Hepatocyte (in vitro differentiated cells): Measurements from ENCODE around the gene PRKRA. TPM values are rescaled to one million over a fixed set of nuclear protein-coding genes. Genes with fewer than 3 reads are reported as not detected.

Experiments
- DNase-seq: peaks from one replicate; pipeline ENCODE4 v3.0.0-alpha.2; 2016; ENCODE audit warnings: low spot score
- H2AFZ ChIP-seq: fragments of 200-600 bp; sonication (generic); 2 replicates; pipeline ENCODE4 v1.6.0; 2016; ENCODE audit warnings: antibody characterized with exemption, mild to moderate bottlenecking
- H3K27ac ChIP-seq: fragments of 200-600 bp; sonication (generic); 2 replicates; pipeline ENCODE4 v1.5.1; 2016; ENCODE audit warnings: mild to moderate bottlenecking
- H3K27me3 ChIP-seq: fragments of 200-600 bp; sonication (generic); 2 replicates; pipeline ENCODE4 v1.6.1; 2016
- H3K36me3 ChIP-seq: fragments of 200-600 bp; sonication (generic); replicated peaks from 2 replicates; pipeline ENCODE4 v1.5.1; 2016; ENCODE audit warnings: low read depth; ENCODE audit not compliant: insufficient read depth
- H3K4me1 ChIP-seq: fragments of 200-600 bp; sonication (generic); 2 replicates; pipeline ENCODE4 v1.5.1; 2016; ENCODE audit warnings: mild to moderate bottlenecking, moderate library complexity; ENCODE audit not compliant: insufficient read depth
- H3K4me2 ChIP-seq: fragments of 200-600 bp; sonication (generic); 2 replicates; pipeline ENCODE4 v1.6.0; 2016
- H3K4me3 ChIP-seq: fragments of 200-600 bp; sonication (generic); 2 replicates; pipeline ENCODE4 v1.5.1; 2016; ENCODE audit warnings: mild to moderate bottlenecking
- H3K79me2 ChIP-seq: fragments of 200-600 bp; sonication (generic); 2 replicates; pipeline ENCODE4 v1.6.0; 2017; ENCODE audit warnings: mild to moderate bottlenecking
- H3K9me2 ChIP-seq: fragments of 200-600 bp; sonication (generic); replicated peaks from 2 replicates; pipeline ENCODE4 v1.6.0; 2017; ENCODE audit warnings: mild to moderate bottlenecking; ENCODE audit not compliant: insufficient read depth
- H3K9me3 ChIP-seq: fragments of 200-600 bp; sonication (generic); 2 replicates; pipeline ENCODE4 v1.5.1; 2016; ENCODE audit warnings: low read depth, mild to moderate bottlenecking
- H4K20me1 ChIP-seq: fragments of 200-600 bp; sonication (generic); 2 replicates; pipeline ENCODE4 v1.6.0; 2016; ENCODE audit warnings: mild to moderate bottlenecking; ENCODE audit not compliant: insufficient read depth, poor library complexity, severe bottlenecking
- EZH2 ChIP-seq: fragments of 200-600 bp; sonication (generic); IDR thresholded peaks from 2 replicates; pipeline ENCODE4 v1.6.1; 2016; ENCODE audit warnings: antibody characterized with exemption, mild to moderate bottlenecking, borderline replicate concordance
- EZH2phosphoT487 ChIP-seq: fragments of 200-600 bp; sonication (generic); IDR thresholded peaks from one replicate; pipeline ENCODE4 v1.6.1; 2018; ENCODE audit warnings: antibody characterized with exemption, mild to moderate bottlenecking, low read depth, moderate library complexity; ENCODE audit not compliant: unreplicated experiment, severe bottlenecking
- WGBS: methylation state at CpG from one replicate; pipeline ENCODE4 v1.1.6; 2016; ENCODE audit warnings: low lambda C conversion rate; ENCODE audit errors: missing lambda C conversion rate; 5-methylcytosine and 5-hydroxymethylcytosine counted together
- polyA plus RNA-seq: library from polyadenylated mRNA; unstranded; fragments of >200 nt; fragmentation: Nextera tagmentation; extraction: Ambion mirVana; gene quantifications from 2 replicates; pipeline ENCODE4 v1.2.1, GENCODE V29; 2016
- total RNA-seq: library from RNA; depleted of rRNA; stranded (reverse); fragments of >200 nt; gene quantifications from 2 replicates; pipeline ENCODE4 v1.2.3, GENCODE V29; 2014
- TF ChIP-seq, protein P1 (sequence below): fragments of 200-600 bp; sonication (generic); IDR thresholded peaks from 2 replicates; pipeline ENCODE4 v1.5.1; 2016; ENCODE audit warnings: antibody characterized with exemption, mild to moderate bottlenecking; ENCODE audit not compliant: poor library complexity

The PRKRA gene
- total and polyA plus RNA-seq, 2 experiments from 2014 or later, result 33.4 to 53.0 TPM

- no peak for DNase-seq
- no peak for TF ChIP-seq EZH2phosphoT487
- TF ChIP-seq, protein P1, sequence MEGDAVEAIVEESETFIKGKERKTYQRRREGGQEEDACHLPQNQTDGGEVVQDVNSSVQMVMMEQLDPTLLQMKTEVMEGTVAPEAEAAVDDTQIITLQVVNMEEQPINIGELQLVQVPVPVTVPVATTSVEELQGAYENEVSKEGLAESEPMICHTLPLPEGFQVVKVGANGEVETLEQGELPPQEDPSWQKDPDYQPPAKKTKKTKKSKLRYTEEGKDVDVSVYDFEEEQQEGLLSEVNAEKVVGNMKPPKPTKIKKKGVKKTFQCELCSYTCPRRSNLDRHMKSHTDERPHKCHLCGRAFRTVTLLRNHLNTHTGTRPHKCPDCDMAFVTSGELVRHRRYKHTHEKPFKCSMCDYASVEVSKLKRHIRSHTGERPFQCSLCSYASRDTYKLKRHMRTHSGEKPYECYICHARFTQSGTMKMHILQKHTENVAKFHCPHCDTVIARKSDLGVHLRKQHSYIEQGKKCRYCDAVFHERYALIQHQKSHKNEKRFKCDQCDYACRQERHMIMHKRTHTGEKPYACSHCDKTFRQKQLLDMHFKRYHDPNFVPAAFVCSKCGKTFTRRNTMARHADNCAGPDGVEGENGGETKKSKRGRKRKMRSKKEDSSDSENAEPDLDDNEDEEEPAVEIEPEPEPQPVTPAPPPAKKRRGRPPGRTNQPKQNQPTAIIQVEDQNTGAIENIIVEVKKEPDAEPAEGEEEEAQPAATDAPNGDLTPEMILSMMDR, result no peak
- no peak for TF ChIP-seq EZH2
- H3K79me2 ChIP-seq, result no peaks in the 10 kb centered on the region
- no peaks in the 10 kb centered on the region for H3K9me2 ChIP-seq
- H2AFZ ChIP-seq, result no peak overlapping the region
- no peaks in the 10 kb centered on the region for H3K36me3 ChIP-seq
- no peak overlapping the region for H3K4me3 ChIP-seq
- no peaks in the 10 kb centered on the region for H3K4me1 ChIP-seq
- no peaks in the 10 kb centered on the region for H4K20me1 ChIP-seq
- no peaks in the 10 kb centered on the region for H3K9me3 ChIP-seq
- H3K27ac ChIP-seq, result no peak overlapping the region
- no peak overlapping the region for H3K4me2 ChIP-seq
- H3K27me3 ChIP-seq, result no peaks in the 10 kb centered on the region
- 81% methylated on average over 1 of the region's 1 CpG for WGBS
These were observed 63.9 kb downstream of the PRKRA start for GRCh38 chr2:178386986-178387597.

DNA sequence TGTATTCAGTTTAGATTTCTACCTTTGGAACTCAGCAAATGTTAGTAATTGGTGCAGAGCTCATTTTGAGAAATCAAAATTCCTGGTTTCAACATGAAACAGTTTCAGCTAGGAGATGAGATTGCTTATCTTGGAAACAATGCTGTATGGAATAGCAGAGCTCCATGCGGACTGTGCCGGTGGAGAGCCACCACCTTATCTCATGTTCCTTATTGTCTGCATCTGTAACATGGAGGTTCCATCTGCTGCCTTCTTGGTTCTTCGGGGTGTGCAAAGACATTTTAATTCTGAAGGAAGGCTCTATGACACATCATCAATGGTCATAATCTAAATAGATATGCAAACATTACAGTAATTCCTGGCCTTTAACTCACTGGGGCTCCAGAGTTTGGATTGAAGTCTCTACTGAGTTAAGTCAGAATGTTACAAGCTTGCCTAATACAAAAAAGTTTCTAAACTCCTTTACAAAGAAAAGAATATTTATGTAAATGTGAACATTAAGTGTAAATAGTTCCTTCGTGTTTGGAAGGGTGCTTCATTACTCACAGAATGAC is 65.3 kb downstream of the PRKRA start:
- no peak for DNase-seq
- no peaks in the 10 kb centered on the region for H3K9me2 ChIP-seq
- H3K27ac ChIP-seq, result no peak overlapping the region
- WGBS, result 63% methylated on average over 4 of the region's 4 CpGs
- no peaks in the 10 kb centered on the region for H3K4me1 ChIP-seq
- no peaks in the 10 kb centered on the region for H4K20me1 ChIP-seq
- no peaks in the 10 kb centered on the region for H3K36me3 ChIP-seq
- no peak overlapping the region for H3K4me3 ChIP-seq
- H3K4me2 ChIP-seq, result no peak overlapping the region
- no peak overlapping the region for H2AFZ ChIP-seq
- H3K27me3 ChIP-seq, result no peaks in the 10 kb centered on the region
- TF ChIP-seq EZH2 (no peak), EZH2phosphoT487 (no peak)
- TF ChIP-seq, protein P1, result no peak
- H3K79me2 ChIP-seq, result no peaks in the 10 kb centered on the region
- no peaks in the 10 kb centered on the region for H3K9me3 ChIP-seq

GRCh38 chr2:178383718-178384117 is 67.3 kb downstream of the PRKRA start:
- no peaks in the 10 kb centered on the region for H3K4me1 ChIP-seq
- DNase-seq, result no peak
- H4K20me1 ChIP-seq, result no peaks in the 10 kb centered on the region
- H3K9me3 ChIP-seq, result no peaks in the 10 kb centered on the region
- no peaks in the 10 kb centered on the region for H3K27me3 ChIP-seq
- H3K4me2 ChIP-seq, result no peak overlapping the region
- no peaks in the 10 kb centered on the region for H3K9me2 ChIP-seq
- no peak overlapping the region for H2AFZ ChIP-seq
- 90% methylated on average over 5 of the region's 5 CpGs for WGBS
- H3K27ac ChIP-seq, result no peak overlapping the region
- no peak overlapping the region for H3K4me3 ChIP-seq
- no peaks in the 10 kb centered on the region for H3K79me2 ChIP-seq
- TF ChIP-seq EZH2phosphoT487 (no peak), EZH2 (no peak)
- TF ChIP-seq, protein P1, result no peak
- H3K36me3 ChIP-seq, result no peaks in the 10 kb centered on the region

Other genes starting within 250 kb of the PRKRA start
- gene PJVK, start 203 bp upstream of the PRKRA start, total RNA-seq, result 3.8 and 3.9 TPM in 2 replicates
- 3.2 and 4.6 TPM in 2 replicates for gene PJVK, start 203 bp upstream of the PRKRA start, polyA plus RNA-seq
- gene FKBP7, start 27.4 kb upstream of the PRKRA start, total RNA-seq, result 44.9 and 45.4 TPM in 2 replicates
- gene FKBP7, start 27.4 kb upstream of the PRKRA start, polyA plus RNA-seq, result 93.9 and 113 TPM in 2 replicates
- 8.3 and 9.1 TPM in 2 replicates for gene PLEKHA3, start 29.3 kb upstream of the PRKRA start, total RNA-seq
- 19.3 and 32.1 TPM in 2 replicates for gene PLEKHA3, start 29.3 kb upstream of the PRKRA start, polyA plus RNA-seq